Muscle of leg (tissue), 11 donors: ENCODE data around the gene COL4A4. TPM values are rescaled to one million over a fixed set of nuclear protein-coding genes. Genes with fewer than 3 reads are reported as not detected.
"Not testable (repeated sequence)": the region's sequence is repeated elsewhere in the genome, so short reads cannot be mapped to it uniquely, and the experiment has no call there.

ENCODE experiments used
- DNase-seq: peaks from one replicate; pipeline ENCODE4 v3.0.0; 2013
- H3K27ac ChIP-seq: one replicate; pipeline ENCODE4 v1.5.1; 2013; ENCODE audit warnings: mild to moderate bottlenecking, low read length, control low read depth
- H3K27me3 ChIP-seq: one replicate; pipeline ENCODE4 v1.6.1; 2013; ENCODE audit warnings: low read length; ENCODE audit not compliant: control insufficient read depth, insufficient read depth
- H3K36me3 ChIP-seq: one replicate; pipeline ENCODE4 v1.6.1; 2013; ENCODE audit warnings: low read length; ENCODE audit not compliant: control insufficient read depth, insufficient read depth
- H3K4me1 ChIP-seq: one replicate; pipeline ENCODE4 v1.6.1; 2013; ENCODE audit warnings: low read length; ENCODE audit not compliant: control insufficient read depth, insufficient read depth
- H3K4me3 ChIP-seq: one replicate; pipeline ENCODE4 v1.5.1; 2013; ENCODE audit warnings: low read length, control low read depth
- H3K9me3 ChIP-seq: replicated peaks from 2 replicates; pipeline ENCODE4 v1.6.1; 2013; ENCODE audit warnings: low read depth, low read length; ENCODE audit not compliant: control insufficient read depth
- WGBS: methylation state at CpG from one replicate; pipeline ENCODE4 v1.1.5; 2013; ENCODE audit warnings: missing lambda C conversion rate; ENCODE audit not compliant: insufficient coverage; 5-methylcytosine and 5-hydroxymethylcytosine counted together
- polyA plus RNA-seq, 8 donors: library from polyadenylated mRNA; unstranded; fragments of 120-200 nt; gene quantifications; one replicate each; pipeline versions ENCODE4 v1.2.1 to v1.2.3, GENCODE V29; 2013; ENCODE audit warnings: inconsistent platforms in 1 of 8, low replicate concordance in 1 of 8; ENCODE audit not compliant: insufficient read length in 8 of 8, insufficient read depth in 1 of 8
- total RNA-seq: library from RNA; stranded (reverse); fragments of 120-200 nt; gene quantifications from one replicate; pipeline ENCODE4 v1.2.4, GENCODE V29; 2013

COL4A4 gene
- total and polyA plus RNA-seq, 9 donors = 0.03 to 0.31 (median 0.06) TPM

DNA sequence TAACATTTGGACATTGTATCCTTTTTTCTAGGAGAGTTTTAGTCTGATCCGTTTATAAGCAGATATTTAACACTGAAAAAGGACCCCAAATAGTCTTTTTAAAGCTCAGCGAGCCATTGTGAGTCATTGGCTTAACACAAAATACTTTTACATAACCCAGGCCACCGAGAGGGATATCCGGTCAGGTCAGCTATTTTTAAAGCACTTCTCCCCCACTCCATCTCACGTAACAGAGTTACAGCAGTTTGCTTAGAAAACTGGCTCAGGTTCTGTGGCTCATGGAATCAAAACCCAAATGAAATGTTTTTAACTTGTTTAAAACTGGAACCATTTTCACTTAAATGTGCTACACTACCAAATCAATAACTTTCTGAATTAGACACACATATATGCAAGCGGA, 24.3 kb upstream of the COL4A4 start:
- no peaks in the 10 kb centered on the region for H3K27me3 ChIP-seq
- no peak overlapping the region for H3K4me3 ChIP-seq
- H3K36me3 ChIP-seq = no peaks in the 10 kb centered on the region
- 18% methylated on average over 3 of the region's 6 CpGs for WGBS
- peak; percentile 33 for DNase-seq
- H3K4me1 ChIP-seq = no peaks in the 10 kb centered on the region
- no peaks in the 10 kb centered on the region for H3K9me3 ChIP-seq
- no peak overlapping the region for H3K27ac ChIP-seq

DNA sequence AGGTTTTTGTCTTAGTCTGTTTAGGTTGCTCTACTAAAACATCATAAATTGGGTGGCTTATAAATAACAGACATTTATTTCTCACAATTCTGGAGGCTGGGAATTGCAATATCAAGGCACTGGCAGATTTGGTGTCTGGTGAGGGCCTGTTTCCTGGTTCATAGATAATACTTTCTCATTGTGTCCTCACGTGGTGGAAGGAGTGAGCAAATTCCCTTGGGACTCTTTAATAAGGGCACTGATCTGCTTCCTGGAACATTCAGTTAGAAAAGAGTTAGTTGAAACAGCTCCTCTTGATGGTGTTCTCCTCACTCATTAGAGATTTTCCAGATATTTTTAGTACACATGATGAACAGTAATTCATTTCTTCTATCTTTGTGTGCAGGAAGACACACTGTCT, 22.7 kb upstream of the COL4A4 start:
- no peaks in the 10 kb centered on the region for H3K4me1 ChIP-seq
- H3K27ac ChIP-seq = no peak overlapping the region
- no peak for DNase-seq
- no peaks in the 10 kb centered on the region for H3K9me3 ChIP-seq
- no CpG with 5 or more reads among the region's 1 CpG for WGBS
- no peak overlapping the region for H3K4me3 ChIP-seq
- no peaks in the 10 kb centered on the region for H3K36me3 ChIP-seq
- no peaks in the 10 kb centered on the region for H3K27me3 ChIP-seq

DNA sequence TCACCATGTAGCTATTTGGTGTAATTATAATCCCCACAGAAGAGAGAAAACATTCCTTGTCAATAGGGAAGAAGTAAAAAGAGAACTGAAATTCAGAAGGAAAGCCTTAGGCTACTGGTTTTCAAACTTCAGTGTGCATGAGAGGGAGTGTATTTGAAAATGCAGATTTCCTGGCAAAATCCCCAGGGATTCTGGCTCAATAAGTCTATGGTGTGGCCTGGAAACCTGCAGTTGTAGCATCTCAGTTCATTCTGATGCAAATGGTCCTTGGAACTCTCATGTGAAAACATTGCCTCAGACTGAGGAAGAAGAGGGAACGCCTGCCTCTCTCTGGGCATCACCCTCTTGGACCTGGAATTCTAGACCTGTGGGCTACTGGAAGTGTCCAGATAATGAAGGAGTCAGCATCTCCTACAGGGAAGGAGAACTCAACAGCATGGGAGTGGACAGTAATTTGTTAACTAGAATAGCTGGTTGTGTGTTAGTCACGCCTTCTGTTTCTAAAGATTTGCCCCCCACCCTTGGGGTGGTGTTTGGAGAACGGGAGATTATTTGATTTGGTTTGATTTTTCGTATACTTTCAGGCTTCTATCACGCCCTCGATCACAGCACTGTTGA, 21.7 kb upstream of the COL4A4 start:
- Histone ChIP-seq H3K4me3 (no peak overlapping the region), H3K27me3 (no peaks in the 10 kb centered on the region), H3K9me3 (no peaks in the 10 kb centered on the region), H3K27ac (no peak overlapping the region), H3K36me3 (no peaks in the 10 kb centered on the region), H3K4me1 (no peaks in the 10 kb centered on the region)
- no peak for DNase-seq
- WGBS = 78% methylated on average over 2 of the region's 6 CpGs

DNA sequence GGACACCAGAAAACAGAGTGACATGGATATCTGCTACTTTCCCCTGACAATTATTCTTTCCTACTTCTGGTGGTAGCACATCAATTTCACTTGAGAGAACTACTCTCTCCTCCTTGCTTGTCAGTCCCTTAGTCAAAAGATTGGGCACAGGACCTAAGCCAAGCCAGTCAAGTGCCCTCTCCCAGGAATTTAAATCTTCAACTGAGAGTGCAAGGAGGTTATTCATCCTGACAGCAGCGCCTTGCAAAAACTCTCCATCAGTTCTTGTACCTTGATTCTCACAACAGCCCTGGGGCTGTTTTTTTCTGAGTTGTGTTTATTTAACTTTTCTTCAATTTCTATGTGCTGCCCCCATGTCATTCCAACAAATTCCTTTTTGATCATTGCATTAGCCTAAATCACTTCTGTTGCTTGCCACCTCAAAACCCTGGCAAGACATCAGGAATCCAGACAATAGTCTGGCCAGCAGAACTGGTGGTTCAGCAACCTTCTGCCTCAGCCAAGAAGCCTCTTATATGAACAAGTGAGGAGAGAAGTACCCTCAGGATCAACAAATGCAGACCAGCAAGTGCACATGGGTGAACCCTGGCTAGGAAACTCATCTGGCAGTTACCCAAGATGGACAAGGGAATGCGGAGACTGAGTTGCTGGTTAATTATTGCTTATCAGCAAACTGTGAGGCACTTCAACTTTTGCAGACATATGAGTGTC, 19.8 kb upstream of the COL4A4 start:
- Histone ChIP-seq H3K4me3 (no peak overlapping the region), H3K9me3 (no peaks in the 10 kb centered on the region), H3K36me3 (no peaks in the 10 kb centered on the region), H3K27ac (no peak overlapping the region), H3K4me1 (no peaks in the 10 kb centered on the region), H3K27me3 (no peaks in the 10 kb centered on the region)
- no peak for DNase-seq
- WGBS = no CpG with 5 or more reads among the region's 2 CpGs

DNA sequence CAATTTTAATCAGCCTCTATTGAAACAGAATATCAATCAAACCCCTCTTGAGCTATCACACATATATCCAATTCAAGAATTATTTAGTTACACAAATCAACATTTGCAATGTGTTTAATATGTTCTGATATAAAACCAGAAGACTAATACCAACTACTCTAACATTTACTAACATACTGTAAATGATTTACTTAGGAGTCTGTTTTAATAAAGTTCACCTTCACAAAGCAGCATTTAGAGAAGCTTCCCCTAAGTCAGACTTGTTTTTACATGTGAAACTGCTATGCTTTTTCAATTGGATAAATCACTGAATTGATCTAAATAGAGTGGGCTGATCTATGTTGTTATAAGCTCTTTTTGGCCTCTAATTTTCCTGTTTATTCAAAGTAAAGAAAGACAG, 18.8 kb upstream of the COL4A4 start:
- H3K4me3 ChIP-seq = no peak overlapping the region

DNA sequence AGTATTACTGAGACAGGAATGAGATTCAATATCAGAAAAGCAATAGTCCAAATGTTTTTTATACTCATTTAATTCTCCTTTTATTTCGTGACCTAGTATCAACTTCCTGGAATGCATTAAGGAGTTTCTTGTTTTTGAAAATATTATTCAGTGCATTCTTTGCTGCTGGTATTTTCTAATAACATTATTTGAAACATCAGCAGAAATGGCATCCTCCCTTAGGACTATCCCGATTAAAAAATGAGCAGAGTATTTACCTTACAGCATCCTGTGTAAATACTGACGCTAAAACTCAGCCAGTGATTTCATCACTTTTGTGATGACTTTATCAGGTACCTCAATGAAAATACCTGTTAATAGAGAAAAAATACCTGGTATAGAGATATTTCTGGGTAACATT, 16.8 kb upstream of the COL4A4 start:
- Histone ChIP-seq H3K9me3 (no peaks in the 10 kb centered on the region), H3K36me3 (no peaks in the 10 kb centered on the region), H3K27ac (no peak overlapping the region), H3K4me3 (no peak overlapping the region), H3K27me3 (no peaks in the 10 kb centered on the region), H3K4me1 (no peaks in the 10 kb centered on the region)
- no peak for DNase-seq
- no CpG with 5 or more reads among the region's 3 CpGs for WGBS

More for the DNA sequence above, 18.8 kb upstream of the COL4A4 start:
- H3K27me3 ChIP-seq = no peaks in the 10 kb centered on the region
- no peaks in the 10 kb centered on the region for H3K36me3 ChIP-seq
- H3K4me1 ChIP-seq = no peaks in the 10 kb centered on the region
- no peak for DNase-seq
- H3K9me3 ChIP-seq = no peaks in the 10 kb centered on the region
- H3K27ac ChIP-seq = no peak overlapping the region

DNA sequence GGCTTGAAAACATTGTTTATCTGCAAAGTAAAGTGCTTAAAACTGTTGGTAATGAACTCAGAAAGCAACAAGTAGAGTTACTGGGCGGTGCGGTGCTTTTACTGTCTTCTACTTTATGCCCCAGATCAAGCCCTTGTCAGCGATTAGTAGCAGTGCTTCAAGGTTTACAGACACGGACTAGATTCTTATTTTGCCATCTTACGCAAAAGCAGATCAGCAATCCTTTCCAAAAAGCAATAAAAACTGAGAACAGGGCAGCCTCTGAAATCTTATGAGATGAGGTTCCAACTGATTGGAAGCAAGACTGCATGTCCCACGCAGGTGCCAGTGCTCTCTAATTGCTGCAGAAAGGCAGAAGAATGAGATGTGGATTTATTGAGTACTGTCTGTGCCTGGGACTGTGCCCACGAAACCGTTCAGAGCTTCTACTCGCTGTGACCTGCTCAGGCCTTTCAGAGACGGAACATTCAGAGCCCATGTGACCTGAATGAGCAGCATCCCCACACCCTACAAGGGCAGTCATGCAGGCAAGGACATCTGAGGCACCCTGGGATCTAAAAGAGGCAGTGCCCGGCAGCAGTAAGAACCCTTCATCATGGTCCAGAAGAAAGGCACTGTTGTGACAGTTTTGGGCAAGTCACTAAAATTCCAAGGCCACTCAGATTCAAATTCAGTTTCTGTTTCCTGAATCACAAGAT, 16.1 kb upstream of the COL4A4 start:
- Histone ChIP-seq H3K27ac (no peak overlapping the region), H3K4me3 (no peak overlapping the region), H3K4me1 (no peaks in the 10 kb centered on the region), H3K27me3 (no peaks in the 10 kb centered on the region), H3K9me3 (no peaks in the 10 kb centered on the region), H3K36me3 (no peaks in the 10 kb centered on the region)
- DNase-seq = no peak
- 63% methylated on average over 11 of the region's 11 CpGs for WGBS

DNA sequence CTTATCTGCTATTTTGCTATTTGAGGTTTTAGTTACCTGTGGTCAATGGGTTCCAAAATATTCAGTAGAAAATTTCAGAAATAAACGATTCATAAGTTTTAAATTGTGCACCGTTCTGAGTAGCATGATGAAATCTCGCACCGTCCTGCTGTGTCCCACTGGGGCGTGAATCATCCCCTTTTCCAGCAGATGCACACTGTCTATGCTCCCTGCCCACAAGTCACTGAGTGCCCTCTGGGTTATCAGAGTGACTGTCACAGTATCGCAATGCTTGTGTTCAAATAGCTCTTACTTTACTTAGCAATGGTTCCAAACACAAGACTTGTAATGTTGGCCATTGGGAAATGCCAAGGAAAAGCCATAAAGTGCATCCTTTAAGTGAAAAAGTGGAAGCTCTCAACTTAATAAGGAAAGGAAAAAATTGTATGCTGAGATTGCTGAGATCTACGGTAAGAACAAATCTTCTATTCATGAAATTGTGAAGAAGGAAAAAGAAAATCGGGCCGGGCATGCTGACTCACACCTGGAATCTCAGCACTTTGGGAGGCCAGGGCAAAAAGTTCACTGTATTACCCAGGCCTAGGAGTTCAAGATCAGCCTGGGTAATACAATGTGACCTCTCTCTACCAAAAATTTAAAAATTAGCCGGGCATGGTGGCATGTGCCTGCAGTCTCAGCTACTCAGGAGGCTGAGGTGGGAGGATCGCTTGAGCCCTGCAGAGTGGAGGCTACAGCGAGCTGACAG, 13.8 kb upstream of the COL4A4 start:
- H3K27me3 ChIP-seq = no peaks in the 10 kb centered on the region
- H3K36me3 ChIP-seq = no peaks in the 10 kb centered on the region
- no peaks in the 10 kb centered on the region for H3K9me3 ChIP-seq
- no peak for DNase-seq
- H3K4me3 ChIP-seq = no peak overlapping the region
- no peaks in the 10 kb centered on the region for H3K4me1 ChIP-seq
- 91% methylated on average over 7 of the region's 12 CpGs for WGBS
- H3K27ac ChIP-seq = no peak overlapping the region

DNA sequence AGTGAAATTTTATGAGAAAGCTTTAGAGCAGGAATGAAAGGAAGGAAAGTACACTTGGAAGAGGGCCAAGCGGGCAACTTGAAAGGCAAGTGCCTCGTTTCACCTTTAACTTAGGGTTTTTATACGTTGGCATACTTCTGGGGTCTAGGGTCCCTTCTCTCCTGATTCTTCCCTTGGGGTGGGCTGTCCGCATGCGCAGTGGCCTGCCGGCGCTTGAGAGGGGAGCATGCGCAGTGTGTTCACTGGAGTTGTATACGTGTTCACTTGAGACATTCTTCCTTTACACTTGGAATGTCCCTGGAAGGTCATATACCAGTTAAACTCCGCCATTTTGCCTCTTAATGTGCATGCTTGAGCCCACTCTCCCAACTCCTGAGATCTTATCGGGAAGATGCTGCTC, 7.8 kb upstream of the COL4A4 start:
- DNase-seq, H3K27ac ChIP-seq: not testable (repeated sequence)
- WGBS = 80% methylated on average over 5 of the region's 11 CpGs

DNA sequence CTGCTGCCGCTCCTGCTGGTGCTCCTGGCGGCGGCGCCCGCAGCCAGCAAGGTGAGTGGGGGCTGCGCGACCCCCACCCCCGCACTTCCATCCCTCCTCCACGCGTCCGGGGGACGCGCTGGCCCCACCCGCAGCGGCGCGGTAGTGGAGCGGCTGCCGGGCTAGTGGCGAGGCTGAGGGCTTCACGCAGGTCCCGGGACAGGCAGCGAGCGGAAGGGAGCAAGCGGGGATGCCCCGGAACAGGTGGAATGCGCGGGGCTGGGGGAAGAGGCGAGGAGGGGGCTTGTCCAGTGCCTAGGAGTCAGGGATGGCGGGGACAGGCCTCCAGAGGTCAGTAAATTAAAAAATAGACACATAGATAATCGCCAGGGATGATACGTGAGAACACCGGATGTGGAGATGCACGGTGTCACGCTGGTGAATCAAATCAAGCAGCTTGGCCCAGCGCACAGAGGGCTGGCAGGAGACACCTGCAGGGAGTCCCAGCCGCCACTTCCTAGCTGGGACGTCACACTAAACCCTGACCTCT, 822 bp upstream of the COL4A4 start:
- H3K4me3 ChIP-seq = no peak overlapping the region
- 1% methylated on average over 38 of the region's 38 CpGs for WGBS
- peaks cover 2% of the 10 kb centered on the region for H3K9me3 ChIP-seq
- H3K27me3 ChIP-seq = peaks cover 22% of the 10 kb centered on the region
- no peak overlapping the region for H3K27ac ChIP-seq
- peaks cover 11% of the 10 kb centered on the region for H3K4me1 ChIP-seq
- no peaks in the 10 kb centered on the region for H3K36me3 ChIP-seq
- DNase-seq = no peak

More for the DNA sequence above, 7.8 kb upstream of the COL4A4 start:
- H3K9me3 ChIP-seq, H3K36me3 ChIP-seq, H3K4me3 ChIP-seq, H3K4me1 ChIP-seq, H3K27me3 ChIP-seq: not testable (repeated sequence)
